Fibroblast of lung (primary cell): Measurements from ENCODE around the gene LRMDA. TPM values are rescaled to one million over a fixed set of nuclear protein-coding genes. Genes with fewer than 3 reads are reported as not detected.
A peak's percentile ranks its signal among the peaks of the same experiment; 100 is the strongest.

ENCODE experiments used
- DNase-seq, 2 donors: peaks; one replicate each; pipeline versions ENCODE4 v3.0.0 to v3.0.0-alpha.2; 2010; ENCODE audit warnings: low read depth in 2 of 2
- H2AFZ ChIP-seq: 2 replicates; pipeline ENCODE4 v1.5.1; 2012; ENCODE audit warnings: low read length, control low read depth, inconsistent platforms
- H3K27ac ChIP-seq: 2 replicates; pipeline ENCODE4 v1.5.1; 2011; ENCODE audit warnings: low read length, control low read depth; ENCODE audit not compliant: insufficient read depth
- H3K27me3 ChIP-seq: 2 replicates; pipeline ENCODE4 v1.5.1; 2011; ENCODE audit warnings: mild to moderate bottlenecking, low read length; ENCODE audit not compliant: control insufficient read depth, insufficient read depth
- H3K36me3 ChIP-seq: 2 replicates; pipeline ENCODE4 v1.5.1; 2011; ENCODE audit warnings: low read length; ENCODE audit not compliant: control insufficient read depth, insufficient read depth
- H3K4me1 ChIP-seq: 2 replicates; pipeline ENCODE4 v1.5.1; 2011; ENCODE audit warnings: low read length; ENCODE audit not compliant: control insufficient read depth, insufficient read depth; ENCODE audit errors: extremely low read depth
- H3K4me2 ChIP-seq: 2 replicates; pipeline ENCODE4 v1.5.1; 2011; ENCODE audit warnings: low read length, control low read depth; ENCODE audit not compliant: insufficient read depth; ENCODE audit errors: extremely low read depth
- H3K4me3 ChIP-seq, 4 experiments: fragments of 200-600 bp in 1 of 4; sonication (generic) in 1 of 4; replicated peaks in 1 of 4; 2 replicates each; pipeline ENCODE4 v1.5.1; 2011 to 2016; ENCODE audit warnings: low read length in 4 of 4, low read depth in 3 of 4, mild to moderate bottlenecking in 3 of 4, control low read depth in 2 of 4, inconsistent platforms in 1 of 4, mixed read lengths in 1 of 4; ENCODE audit not compliant: insufficient read depth in 1 of 4; ENCODE audit errors: control extremely low read depth in 1 of 4
- H3K79me2 ChIP-seq: 2 replicates; pipeline ENCODE4 v1.5.1; 2012; ENCODE audit warnings: mild to moderate bottlenecking, low read length, inconsistent platforms; ENCODE audit not compliant: control insufficient read depth, insufficient read depth
- H3K9ac ChIP-seq: 2 replicates; pipeline ENCODE4 v1.5.1; 2011; ENCODE audit warnings: mild to moderate bottlenecking, low read length, control low read depth; ENCODE audit not compliant: insufficient read depth
- H3K9me3 ChIP-seq: 2 replicates; pipeline ENCODE4 v1.5.1; 2012; ENCODE audit warnings: low read depth, low read length; ENCODE audit not compliant: control insufficient read depth, insufficient read depth
- H4K20me1 ChIP-seq: 2 replicates; pipeline ENCODE4 v1.5.1; 2011; ENCODE audit warnings: low read length; ENCODE audit not compliant: control insufficient read depth, insufficient read depth; ENCODE audit errors: extremely low read depth
- EZH2 ChIP-seq: IDR thresholded peaks from 2 replicates; pipeline ENCODE4 v1.5.1; 2012; ENCODE audit warnings: low read length, control low read depth, mild to moderate bottlenecking; ENCODE audit errors: missing control alignments
- polyA plus RNA-seq, 2 donors: library from polyadenylated mRNA; depleted of rRNA in 1 of 2; stranded (reverse) in 1 of 2; unstranded in 1 of 2; fragments of >200 nt; gene quantifications; 2 replicates each; pipeline ENCODE4 v1.2.1, GENCODE V29; 2011 to 2012; ENCODE audit warnings: missing spikeins in 1 of 2
- total RNA-seq: library from RNA; depleted of rRNA; stranded (reverse); fragments of >200 nt; gene quantifications from 2 replicates; pipeline ENCODE4 v1.2.1, GENCODE V29; 2014
- TF ChIP-seq, protein P1 (sequence below), 2 donors: IDR thresholded peaks in 1 of 2; conservative IDR thresholded peaks in 1 of 2; 1 replicate in 1 of 2; 2 replicates in 1 of 2; pipeline ENCODE4 v1.5.1; 2011 to 2012; ENCODE audit warnings: low read length in 2 of 2, control low read depth in 1 of 2, inconsistent platforms in 1 of 2, low read depth in 1 of 2, mild to moderate bottlenecking in 1 of 2

LRMDA gene
- total and polyA plus RNA-seq, 2 donors (not counting 1 experiment from before 2014, with no cell fraction given), result 1.7 to 2.0 TPM

DNA sequence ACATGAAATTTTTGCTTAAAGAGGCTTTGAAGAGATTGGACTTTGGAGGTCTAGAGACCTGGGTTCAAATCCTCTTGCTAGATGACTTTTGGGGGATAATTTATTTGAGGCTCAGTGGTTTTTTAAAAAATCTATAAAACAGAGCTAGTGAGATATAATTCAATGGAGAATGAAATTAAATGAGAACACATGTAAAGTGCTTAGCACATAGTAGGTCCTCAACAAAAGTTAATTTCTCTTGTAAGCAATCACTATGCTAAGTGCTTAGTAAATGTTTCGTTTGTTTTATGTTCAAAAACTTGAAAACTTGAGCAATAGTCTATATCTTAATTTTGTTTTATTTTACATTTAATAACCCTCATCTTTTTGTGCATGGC is 64.8 kb downstream of the LRMDA start:
- Histone ChIP-seq H3K27me3 (no peaks in the 10 kb centered on the region), H3K79me2 (no peaks in the 10 kb centered on the region), H3K4me1 (peaks cover 5% of the 10 kb centered on the region), H3K9me3 (no peaks in the 10 kb centered on the region), H3K4me3 (no peak overlapping the region), H3K27ac (no peak overlapping the region), H2AFZ (no peak overlapping the region), H3K36me3 (no peaks in the 10 kb centered on the region), H3K9ac (no peak overlapping the region), H4K20me1 (no peaks in the 10 kb centered on the region), H3K4me2 (no peak overlapping the region)
- no peak for DNase-seq
- TF ChIP-seq EZH2, result no peak
- TF ChIP-seq, protein P1, sequence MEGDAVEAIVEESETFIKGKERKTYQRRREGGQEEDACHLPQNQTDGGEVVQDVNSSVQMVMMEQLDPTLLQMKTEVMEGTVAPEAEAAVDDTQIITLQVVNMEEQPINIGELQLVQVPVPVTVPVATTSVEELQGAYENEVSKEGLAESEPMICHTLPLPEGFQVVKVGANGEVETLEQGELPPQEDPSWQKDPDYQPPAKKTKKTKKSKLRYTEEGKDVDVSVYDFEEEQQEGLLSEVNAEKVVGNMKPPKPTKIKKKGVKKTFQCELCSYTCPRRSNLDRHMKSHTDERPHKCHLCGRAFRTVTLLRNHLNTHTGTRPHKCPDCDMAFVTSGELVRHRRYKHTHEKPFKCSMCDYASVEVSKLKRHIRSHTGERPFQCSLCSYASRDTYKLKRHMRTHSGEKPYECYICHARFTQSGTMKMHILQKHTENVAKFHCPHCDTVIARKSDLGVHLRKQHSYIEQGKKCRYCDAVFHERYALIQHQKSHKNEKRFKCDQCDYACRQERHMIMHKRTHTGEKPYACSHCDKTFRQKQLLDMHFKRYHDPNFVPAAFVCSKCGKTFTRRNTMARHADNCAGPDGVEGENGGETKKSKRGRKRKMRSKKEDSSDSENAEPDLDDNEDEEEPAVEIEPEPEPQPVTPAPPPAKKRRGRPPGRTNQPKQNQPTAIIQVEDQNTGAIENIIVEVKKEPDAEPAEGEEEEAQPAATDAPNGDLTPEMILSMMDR (conservative IDR thresholded peaks at IDR 0.05 in 1 of 2, IDR thresholded peaks at IDR 0.05 in 1 of 2; ENCODE audit: low read depth in 1 of 2, low read length in 2 of 2), result no peak

DNA sequence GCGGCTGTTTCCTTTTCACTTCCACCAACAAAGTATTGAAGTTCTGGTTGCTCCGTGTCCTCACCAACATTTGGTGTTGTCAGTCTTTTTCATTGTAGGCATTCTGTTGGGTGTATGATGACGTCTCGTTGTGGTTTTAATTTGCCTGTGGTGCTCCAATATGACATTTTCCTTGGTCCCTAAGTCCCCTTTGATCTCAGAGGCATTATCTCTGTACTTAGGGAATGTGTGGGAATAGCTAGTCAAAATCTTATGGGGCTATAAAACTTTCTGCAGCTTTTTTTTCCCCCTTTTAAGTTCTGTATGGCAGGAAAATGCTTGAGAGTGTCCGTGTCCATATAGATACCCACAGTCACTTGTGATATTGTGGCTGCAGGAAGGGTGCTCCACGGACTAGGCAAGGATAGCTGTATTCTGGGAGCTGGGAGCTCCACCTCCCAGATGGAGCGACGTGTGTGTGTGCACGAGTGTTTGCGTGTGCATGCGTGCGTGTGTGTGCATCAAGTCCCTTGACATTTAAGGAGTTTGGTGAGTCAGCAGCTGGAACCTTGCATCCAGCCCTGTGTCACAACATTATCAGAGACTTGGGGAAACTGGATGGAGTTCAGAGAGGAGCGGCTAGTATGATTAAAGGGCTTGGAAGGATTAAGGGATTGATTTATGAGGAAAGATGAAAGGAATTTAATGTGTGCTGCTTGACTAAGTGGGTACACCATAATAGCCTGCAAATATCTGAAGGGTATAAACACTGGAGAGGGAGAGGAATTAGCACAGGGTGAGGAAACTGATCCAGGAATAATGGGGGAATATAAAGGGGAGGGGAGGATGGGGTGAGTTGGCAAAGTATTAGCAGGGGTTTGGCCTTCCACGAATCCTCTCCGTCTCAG is 66.8 kb downstream of the LRMDA start:
- no peak overlapping the region for H2AFZ ChIP-seq
- H3K36me3 ChIP-seq, result no peaks in the 10 kb centered on the region
- H3K9me3 ChIP-seq, result no peaks in the 10 kb centered on the region
- H3K4me2 ChIP-seq, result no peak overlapping the region
- H3K9ac ChIP-seq, result no peak overlapping the region
- peak; percentile 71 to 80 for DNase-seq
- peaks cover 5% of the 10 kb centered on the region for H3K4me1 ChIP-seq
- H4K20me1 ChIP-seq, result no peaks in the 10 kb centered on the region
- H3K27me3 ChIP-seq, result no peaks in the 10 kb centered on the region
- no peaks in the 10 kb centered on the region for H3K79me2 ChIP-seq
- no peak overlapping the region for H3K4me3 ChIP-seq
- TF ChIP-seq EZH2, result no peak
- TF ChIP-seq, protein P1 (conservative IDR thresholded peaks at IDR 0.05 in 1 of 2, IDR thresholded peaks at IDR 0.05 in 1 of 2; ENCODE audit: low read depth in 1 of 2, low read length in 2 of 2), result no peak
- H3K27ac ChIP-seq, result no peak overlapping the region

DNA sequence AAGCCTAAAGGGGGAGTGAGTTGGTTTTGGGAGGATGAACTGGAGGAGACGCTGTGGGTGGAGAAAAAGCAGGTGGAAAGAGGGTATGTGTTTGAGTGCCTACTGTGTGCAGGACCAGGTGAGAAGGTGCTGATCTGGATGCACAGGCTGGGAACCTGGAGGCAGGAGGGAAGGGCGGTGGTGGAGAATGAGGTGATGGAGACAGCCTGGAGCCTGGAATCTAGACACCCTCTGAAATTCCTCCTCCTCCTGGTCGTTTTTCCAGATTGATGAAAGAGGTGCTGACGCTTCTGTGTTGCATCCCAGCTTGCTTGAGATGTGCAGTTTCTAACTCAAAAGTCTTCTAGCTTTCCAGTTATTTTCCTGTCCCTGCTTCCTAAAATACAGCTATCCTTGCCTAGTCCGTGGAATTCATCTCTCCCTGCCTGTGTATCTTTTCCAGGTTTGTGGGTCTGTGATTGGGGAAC is 67.5 kb downstream of the LRMDA start:
- peaks cover 5% of the 10 kb centered on the region for H3K4me1 ChIP-seq
- no peaks in the 10 kb centered on the region for H4K20me1 ChIP-seq
- no peak overlapping the region for H3K27ac ChIP-seq
- H3K27me3 ChIP-seq, result no peaks in the 10 kb centered on the region
- H3K9ac ChIP-seq, result no peak overlapping the region
- H3K36me3 ChIP-seq, result no peaks in the 10 kb centered on the region
- no peak overlapping the region for H3K4me2 ChIP-seq
- no peak for DNase-seq
- H3K9me3 ChIP-seq, result no peaks in the 10 kb centered on the region
- no peak for TF ChIP-seq EZH2
- TF ChIP-seq, protein P1 (conservative IDR thresholded peaks at IDR 0.05 in 1 of 2, IDR thresholded peaks at IDR 0.05 in 1 of 2; ENCODE audit: low read depth in 1 of 2, low read length in 2 of 2), result no peak
- no peaks in the 10 kb centered on the region for H3K79me2 ChIP-seq
- no peak overlapping the region for H3K4me3 ChIP-seq
- H2AFZ ChIP-seq, result no peak overlapping the region
